Ishikawa (cell line): ENCODE data around the gene PREX1.

ENCODE experiments used
- CEBPB ChIP-seq: IDR thresholded peaks from 2 replicates; pipeline ENCODE4 v1.6.1; 2012
- CREB1 ChIP-seq: IDR thresholded peaks from 2 replicates; pipeline ENCODE4 v1.6.1; 2012; ENCODE audit warnings: low read depth
- EGR1 ChIP-seq: IDR thresholded peaks from 2 replicates; pipeline ENCODE4 v1.6.1; 2012
- EP300 ChIP-seq: IDR thresholded peaks from 2 replicates; pipeline ENCODE4 v1.6.1; 2012; ENCODE audit warnings: borderline replicate concordance
- FOXM1 ChIP-seq: IDR thresholded peaks from 2 replicates; pipeline ENCODE4 v1.6.1; 2012; ENCODE audit warnings: low read depth, borderline replicate concordance
- NFIC ChIP-seq: IDR thresholded peaks from 2 replicates; pipeline ENCODE4 v1.6.1; 2012
- RAD21 ChIP-seq: IDR thresholded peaks from 2 replicates; pipeline ENCODE4 v1.6.1; 2012; ENCODE audit warnings: low read depth
- TAF1 ChIP-seq: IDR thresholded peaks from 2 replicates; pipeline ENCODE4 v1.6.1; 2012; ENCODE audit warnings: low read depth, mild to moderate bottlenecking
- TCF12 ChIP-seq: IDR thresholded peaks from 2 replicates; pipeline ENCODE4 v1.6.1; 2012; ENCODE audit warnings: low read depth
- TEAD4 ChIP-seq: IDR thresholded peaks from 2 replicates; pipeline ENCODE4 v1.6.1; 2012
- YY1 ChIP-seq: IDR thresholded peaks from 2 replicates; pipeline ENCODE4 v1.6.1; 2012; ENCODE audit warnings: low read depth
- ZBTB7A ChIP-seq: IDR thresholded peaks from 2 replicates; pipeline ENCODE4 v1.6.1; 2012; ENCODE audit warnings: low read depth
- TF ChIP-seq, protein P1 (sequence below): IDR thresholded peaks from 2 replicates; pipeline ENCODE4 v1.6.1; 2012; ENCODE audit warnings: low read depth, mild to moderate bottlenecking
- TF ChIP-seq, protein P2 (sequence below): IDR thresholded peaks from 2 replicates; pipeline ENCODE4 v1.6.1; 2012
- TF ChIP-seq, protein P3 (sequence below): IDR thresholded peaks from 2 replicates; pipeline ENCODE4 v1.6.1; 2012

The PREX1 gene

DNA sequence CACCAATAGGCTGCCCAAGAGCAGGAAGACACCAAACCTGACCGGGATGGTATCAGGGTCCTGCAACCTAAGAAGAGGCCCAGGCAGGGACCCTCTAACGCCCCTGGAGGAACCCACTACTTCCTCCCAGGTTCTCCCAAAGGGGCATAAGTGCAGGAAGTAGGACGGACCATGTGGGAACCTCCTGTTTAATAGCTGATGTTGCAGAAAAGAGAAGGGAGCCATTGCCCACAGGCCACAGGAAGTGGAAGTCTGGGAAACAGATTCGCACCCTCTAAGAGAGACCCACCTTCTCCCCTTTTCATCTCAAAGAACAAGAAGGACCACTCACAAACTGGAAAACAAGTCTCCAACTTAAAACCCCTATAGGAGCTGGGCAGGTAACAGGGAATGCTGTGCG lies 18.1 kb downstream of the PREX1 start:
- TF ChIP-seq EGR1 (no peak), EP300 (no peak), RAD21 (no peak), NFIC (no peak), ZBTB7A (no peak), TCF12 (no peak), TAF1 (no peak), FOXM1 (no peak), CEBPB (no peak), CREB1 (no peak), TEAD4 (no peak), YY1 (no peak)
- TF ChIP-seq, protein P1, sequence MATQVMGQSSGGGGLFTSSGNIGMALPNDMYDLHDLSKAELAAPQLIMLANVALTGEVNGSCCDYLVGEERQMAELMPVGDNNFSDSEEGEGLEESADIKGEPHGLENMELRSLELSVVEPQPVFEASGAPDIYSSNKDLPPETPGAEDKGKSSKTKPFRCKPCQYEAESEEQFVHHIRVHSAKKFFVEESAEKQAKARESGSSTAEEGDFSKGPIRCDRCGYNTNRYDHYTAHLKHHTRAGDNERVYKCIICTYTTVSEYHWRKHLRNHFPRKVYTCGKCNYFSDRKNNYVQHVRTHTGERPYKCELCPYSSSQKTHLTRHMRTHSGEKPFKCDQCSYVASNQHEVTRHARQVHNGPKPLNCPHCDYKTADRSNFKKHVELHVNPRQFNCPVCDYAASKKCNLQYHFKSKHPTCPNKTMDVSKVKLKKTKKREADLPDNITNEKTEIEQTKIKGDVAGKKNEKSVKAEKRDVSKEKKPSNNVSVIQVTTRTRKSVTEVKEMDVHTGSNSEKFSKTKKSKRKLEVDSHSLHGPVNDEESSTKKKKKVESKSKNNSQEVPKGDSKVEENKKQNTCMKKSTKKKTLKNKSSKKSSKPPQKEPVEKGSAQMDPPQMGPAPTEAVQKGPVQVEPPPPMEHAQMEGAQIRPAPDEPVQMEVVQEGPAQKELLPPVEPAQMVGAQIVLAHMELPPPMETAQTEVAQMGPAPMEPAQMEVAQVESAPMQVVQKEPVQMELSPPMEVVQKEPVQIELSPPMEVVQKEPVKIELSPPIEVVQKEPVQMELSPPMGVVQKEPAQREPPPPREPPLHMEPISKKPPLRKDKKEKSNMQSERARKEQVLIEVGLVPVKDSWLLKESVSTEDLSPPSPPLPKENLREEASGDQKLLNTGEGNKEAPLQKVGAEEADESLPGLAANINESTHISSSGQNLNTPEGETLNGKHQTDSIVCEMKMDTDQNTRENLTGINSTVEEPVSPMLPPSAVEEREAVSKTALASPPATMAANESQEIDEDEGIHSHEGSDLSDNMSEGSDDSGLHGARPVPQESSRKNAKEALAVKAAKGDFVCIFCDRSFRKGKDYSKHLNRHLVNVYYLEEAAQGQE = no peak
- TF ChIP-seq, protein P2, sequence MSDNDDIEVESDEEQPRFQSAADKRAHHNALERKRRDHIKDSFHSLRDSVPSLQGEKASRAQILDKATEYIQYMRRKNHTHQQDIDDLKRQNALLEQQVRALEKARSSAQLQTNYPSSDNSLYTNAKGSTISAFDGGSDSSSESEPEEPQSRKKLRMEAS = no peak
- TF ChIP-seq, protein P3, sequence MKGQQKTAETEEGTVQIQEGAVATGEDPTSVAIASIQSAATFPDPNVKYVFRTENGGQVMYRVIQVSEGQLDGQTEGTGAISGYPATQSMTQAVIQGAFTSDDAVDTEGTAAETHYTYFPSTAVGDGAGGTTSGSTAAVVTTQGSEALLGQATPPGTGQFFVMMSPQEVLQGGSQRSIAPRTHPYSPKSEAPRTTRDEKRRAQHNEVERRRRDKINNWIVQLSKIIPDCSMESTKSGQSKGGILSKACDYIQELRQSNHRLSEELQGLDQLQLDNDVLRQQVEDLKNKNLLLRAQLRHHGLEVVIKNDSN = no peak

- TF ChIP-seq TEAD4 (no peak), CREB1 (no peak), NFIC (no peak), YY1 (no peak)
Observed at GRCh38 chr20:48808382-48809034, 19.3 kb downstream of the PREX1 start.

DNA sequence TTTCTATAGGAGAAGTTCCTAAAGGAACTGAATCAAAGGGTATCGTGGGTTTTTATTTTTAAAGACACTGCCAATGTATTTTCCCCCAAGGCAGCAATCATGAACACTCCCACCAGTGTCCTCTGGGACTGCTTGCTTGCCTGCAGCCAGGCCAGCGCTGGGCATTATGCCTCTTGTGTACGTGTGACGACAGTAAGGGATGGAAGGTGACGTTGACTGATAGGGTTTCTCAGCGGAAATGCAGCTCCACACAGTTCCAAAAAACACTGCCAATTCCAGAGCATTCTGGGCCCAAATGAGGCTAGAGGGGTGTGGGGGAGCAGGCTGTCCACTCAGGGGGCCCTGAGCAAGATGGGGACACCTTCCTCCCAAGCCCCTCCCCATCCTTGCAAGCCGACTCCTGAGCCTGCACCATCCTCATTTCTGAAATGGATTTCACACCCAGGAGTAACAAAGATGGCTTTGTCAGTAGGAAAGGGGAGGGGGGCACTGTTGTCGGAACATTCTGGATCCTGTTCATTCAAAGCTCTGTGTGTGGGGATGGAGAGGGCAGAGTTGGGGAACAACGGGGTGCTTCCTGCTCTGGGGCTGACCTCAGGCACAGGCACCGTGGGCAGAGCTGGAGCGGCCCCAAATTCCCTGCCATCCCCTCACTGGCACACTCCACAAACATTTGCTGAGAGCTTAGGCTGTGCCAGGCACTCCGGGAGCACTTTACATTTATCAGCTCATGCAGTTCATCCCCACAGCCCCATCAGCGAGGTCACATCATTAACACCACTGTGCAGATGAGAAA lies 20.0 kb downstream of the PREX1 start:
- TF ChIP-seq CREB1 = no peak
- TF ChIP-seq, protein P3 = no peak
- TF ChIP-seq, protein P1 = no peak
- TF ChIP-seq, protein P2 = no peak

DNA sequence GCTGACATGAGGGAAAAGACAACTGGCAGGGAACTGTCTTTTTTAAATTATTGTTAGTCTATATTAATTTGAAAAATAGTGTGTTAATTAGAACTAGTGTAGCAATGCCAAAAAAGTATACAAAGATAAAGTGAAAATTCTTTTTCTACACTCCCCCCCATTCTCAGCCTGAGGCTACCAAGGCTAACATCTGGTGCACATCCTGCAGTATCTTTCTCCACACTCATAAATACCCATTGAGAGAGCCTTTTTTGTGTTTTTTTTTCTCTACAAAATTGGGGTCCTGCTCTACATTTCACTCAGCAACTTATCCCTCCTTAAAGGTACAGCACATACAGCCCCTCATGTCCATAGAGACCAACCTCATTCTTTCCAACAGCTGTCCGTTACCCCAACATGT lies 20.7 kb downstream of the PREX1 start:
- TF ChIP-seq, protein P1 = no peak
- no peak for TF ChIP-seq TCF12
- no peak for TF ChIP-seq NFIC
- TF ChIP-seq, protein P2 = no peak
- TF ChIP-seq EP300 = no peak
- TF ChIP-seq ZBTB7A = no peak
- no peak for TF ChIP-seq TEAD4
- TF ChIP-seq, protein P3 = no peak
- TF ChIP-seq CEBPB = no peak
- no peak for TF ChIP-seq RAD21
- TF ChIP-seq YY1 = no peak
- no peak for TF ChIP-seq FOXM1
